Transverse colon (tissue), 1 donor: Measurements from ENCODE around the gene CHGA.

Experiments used
- EP300 ChIP-seq: sonication (generic); formaldehyde crosslinking; IDR thresholded peaks from one replicate; pipeline ENCODE4 v1.6.1; 2017; ENCODE audit warnings: antibody characterized with exemption, low read depth
- POLR2A ChIP-seq: fragments of 450-650 bp; IDR thresholded peaks from one replicate; pipeline ENCODE4 v1.6.1; 2016; ENCODE audit warnings: antibody characterized with exemption, mild to moderate bottlenecking, moderate library complexity

DNA sequence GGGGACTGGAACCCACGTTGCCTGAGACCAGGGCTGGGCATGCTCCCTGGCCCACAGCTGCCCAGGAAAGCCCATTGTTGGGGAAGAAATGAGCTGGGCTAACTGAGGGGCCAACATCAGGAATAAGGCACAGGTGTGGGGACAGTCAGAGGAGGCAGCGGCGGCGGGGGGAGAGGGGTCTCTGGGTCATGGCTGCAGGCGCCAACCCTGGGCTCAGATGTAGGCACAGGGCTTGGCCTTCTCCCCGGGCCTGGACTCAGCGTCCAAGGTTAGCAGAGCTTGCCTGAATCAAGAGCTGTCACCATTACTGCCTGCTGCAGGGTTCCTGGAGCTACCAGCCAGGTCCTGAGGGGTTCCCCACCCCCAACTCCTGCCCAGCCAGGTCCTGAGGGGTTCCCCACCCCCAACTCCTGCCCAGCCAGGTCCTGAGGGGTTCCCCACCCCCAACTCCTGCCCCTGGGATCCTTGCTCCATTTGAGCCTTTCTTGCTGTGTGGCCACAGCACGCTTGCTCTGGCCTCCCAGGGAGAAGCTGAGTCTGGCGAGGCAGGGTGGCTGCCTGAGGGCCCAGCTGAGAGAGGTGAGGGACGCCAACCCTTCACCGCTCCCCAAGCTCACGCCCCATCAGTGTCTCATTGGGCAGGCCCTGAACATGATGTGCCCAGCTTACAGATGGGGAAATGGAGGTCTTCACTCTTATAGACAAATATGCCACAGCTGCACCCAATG is 6.2 kb downstream of the CHGA start:
- TF ChIP-seq POLR2A = no peak
- no peak for TF ChIP-seq EP300
